ENCODE measurements around the gene SPPL2B.
"Not testable (repeated sequence)": the region's sequence is repeated elsewhere in the genome, so short reads cannot be mapped to it uniquely, and the experiment has no call there.

SPPL2B gene

GRCh38 chr19:2328401-2329148 lies at the start of gene SPPL2B, which contains the start of gene LSM7:
SPPL2B (plus strand) TSS chr19:2328684; CDS start chr19:2328710, 26 bp downstream.
LSM7 (minus strand) TSS chr19:2328586; CDS start chr19:2328566, 20 bp downstream.
- DNase-seq (ENCODE audit: low read depth): peak; percentile 88

GRCh38 chr19:2280633-2281264 lies 47.7 kb upstream of the SPPL2B start:
- no peak for DNase-seq (ENCODE audit: low read depth)

GRCh38 chr19:2281265-2282061 lies 47.0 kb upstream of the SPPL2B start:
- not testable (repeated sequence) for DNase-seq (ENCODE audit: low read depth)

GRCh38 chr19:2282062-2282861 lies 46.2 kb upstream of the SPPL2B start, which contains the start of gene PEAK3:
PEAK3 (minus strand) TSS chr19:2282175; CDS start chr19:2280931, 1,244 bp downstream.
- DNase-seq (ENCODE audit: low read depth): no peak

DNA sequence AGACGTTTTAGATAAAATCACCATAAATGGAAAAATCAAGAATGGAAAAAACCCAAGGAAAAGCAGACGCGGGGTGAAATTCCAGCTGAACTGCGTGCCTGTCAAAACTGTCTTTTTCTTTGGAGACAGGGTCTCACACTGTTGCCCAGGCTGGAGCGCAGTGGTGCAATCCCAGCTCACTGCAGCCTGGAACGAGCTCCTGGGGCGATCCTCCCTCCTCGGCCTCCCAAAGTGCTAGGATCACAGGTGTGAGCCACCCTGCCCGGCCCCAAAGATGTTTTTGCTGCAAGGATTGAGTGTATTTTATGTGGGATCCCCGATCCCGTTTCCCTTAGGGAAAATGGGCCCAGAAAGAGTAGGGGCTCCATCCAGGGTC lies 45.6 kb upstream of the SPPL2B start:
- no peak for DNase-seq (ENCODE audit: low read depth)

- DNase-seq (ENCODE audit: low read depth): no peak
Measured at GRCh38 chr19:2283835-2284507, 44.5 kb upstream of the SPPL2B start.

- no peak for DNase-seq (ENCODE audit: low read depth)
Measured at GRCh38 chr19:2286402-2287140, 41.9 kb upstream of the SPPL2B start.

DNA sequence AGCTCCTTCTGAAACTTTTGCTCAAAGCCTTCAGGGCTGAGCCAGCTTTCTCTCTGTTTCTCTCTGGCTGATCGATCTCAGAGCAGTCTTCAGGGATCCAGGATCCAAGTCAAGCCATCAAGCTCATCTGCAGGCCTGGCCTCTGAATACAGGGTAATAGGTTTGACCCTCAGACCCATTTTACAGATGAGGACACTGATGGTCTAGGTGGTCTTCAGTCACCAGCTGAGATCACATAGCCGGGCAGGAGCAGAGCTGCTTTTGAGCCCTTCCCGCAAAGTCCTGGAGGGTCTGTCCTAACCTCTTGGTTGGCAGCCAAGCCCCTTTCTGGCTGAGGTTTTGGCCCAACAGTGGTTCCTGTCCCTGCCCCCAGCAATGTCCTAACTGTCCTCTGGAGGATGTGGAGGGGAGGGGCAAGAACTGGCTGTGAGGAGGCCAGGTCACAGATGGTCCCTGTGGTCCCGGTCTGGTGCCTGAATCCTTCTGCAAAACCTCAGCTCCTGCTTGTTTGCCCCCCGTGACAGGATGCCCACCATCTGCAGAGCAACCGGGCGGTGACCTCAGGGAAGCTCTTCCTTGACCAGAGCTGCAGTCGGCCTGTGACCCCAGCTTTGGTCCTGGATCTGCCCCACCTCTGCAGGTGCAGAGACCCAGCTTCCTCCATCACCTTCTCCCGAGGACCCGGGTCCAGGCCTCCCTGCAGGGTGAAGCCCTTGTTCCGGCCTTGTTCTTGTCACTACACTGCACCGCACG lies 40.7 kb upstream of the SPPL2B start:
- DNase-seq (ENCODE audit: low read depth): no peak

- DNase-seq (ENCODE audit: low read depth): no peak
Measured at GRCh38 chr19:2288338-2288817, 40.1 kb upstream of the SPPL2B start.

- DNase-seq (ENCODE audit: low read depth): no peak
Measured at GRCh38 chr19:2288818-2289713, 39.4 kb upstream of the SPPL2B start.

DNA sequence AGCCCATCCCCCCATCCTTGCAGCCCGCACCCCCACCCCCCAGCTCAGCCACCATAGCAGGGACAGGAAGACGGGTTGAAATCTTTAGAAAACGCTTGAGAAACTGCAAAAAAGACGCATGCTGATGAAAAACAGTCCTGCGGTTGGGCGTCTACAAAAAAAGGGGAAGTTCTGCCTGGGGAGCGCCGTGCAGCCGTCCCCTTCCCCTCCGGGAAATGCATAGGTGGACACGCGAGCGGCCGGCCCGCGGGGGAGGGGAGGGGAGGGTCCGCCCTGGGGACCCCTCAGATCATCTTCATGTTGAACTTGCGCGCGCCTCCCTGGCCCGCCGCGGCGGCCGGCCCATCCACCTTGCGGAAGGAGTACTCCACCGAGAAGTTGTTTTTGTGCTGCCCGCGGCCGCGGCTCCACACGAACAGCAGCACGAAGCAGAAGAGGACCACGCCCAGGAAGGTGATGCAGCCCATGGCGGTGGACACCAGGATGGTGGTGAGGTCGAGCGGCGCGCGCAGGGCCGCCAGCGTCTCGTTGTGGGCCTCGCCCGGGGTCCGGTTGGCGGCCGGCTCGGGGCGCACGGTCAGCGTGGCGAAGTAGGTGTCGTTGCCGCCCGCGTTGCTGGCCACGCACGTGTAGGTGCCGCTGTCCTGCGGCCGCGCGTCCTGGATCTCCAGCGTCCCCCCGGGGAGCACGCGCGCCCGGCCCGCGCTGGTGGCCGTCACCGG lies 38.6 kb upstream of the SPPL2B start:
- DNase-seq (ENCODE audit: low read depth): no peak

GRCh38 chr19:2290441-2291184 lies 37.9 kb upstream of the SPPL2B start:
- DNase-seq (ENCODE audit: low read depth): no peak

DNA sequence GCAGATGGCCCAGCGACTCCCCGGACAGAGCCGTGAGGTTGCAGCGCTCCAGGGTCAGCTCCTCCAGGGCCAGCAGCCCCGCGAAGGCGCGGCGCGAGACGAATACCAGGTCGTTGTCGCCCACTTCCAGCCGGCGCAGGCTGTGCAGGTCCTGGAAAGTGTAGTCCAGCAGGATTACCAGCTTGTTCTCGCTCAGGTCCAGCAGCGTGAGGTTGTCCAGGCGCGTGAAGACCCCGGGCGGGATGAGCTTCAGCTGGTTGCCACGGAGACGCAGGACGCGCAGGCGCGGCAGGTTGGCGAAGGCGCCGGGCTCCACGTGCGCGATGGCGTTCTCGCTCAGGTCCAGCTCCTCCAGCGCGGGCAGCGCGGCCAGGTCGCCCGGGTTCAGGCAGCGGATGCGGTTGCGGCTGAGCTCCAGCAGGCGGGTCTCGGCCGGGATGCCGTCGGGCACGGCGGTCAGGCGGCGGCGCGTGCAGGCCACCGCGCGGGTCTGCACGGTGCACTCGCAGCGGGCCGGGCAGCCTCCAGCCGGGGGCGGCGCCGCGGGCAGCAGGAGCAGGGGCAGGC lies 37.2 kb upstream of the SPPL2B start:
- no peak for DNase-seq (ENCODE audit: low read depth)

- no peak for DNase-seq (ENCODE audit: low read depth)
Measured at GRCh38 chr19:2294687-2295335, 33.7 kb upstream of the SPPL2B start.

GRCh38 chr19:2296141-2296540 lies 32.3 kb upstream of the SPPL2B start:
- no peak for DNase-seq (ENCODE audit: low read depth)

DNA sequence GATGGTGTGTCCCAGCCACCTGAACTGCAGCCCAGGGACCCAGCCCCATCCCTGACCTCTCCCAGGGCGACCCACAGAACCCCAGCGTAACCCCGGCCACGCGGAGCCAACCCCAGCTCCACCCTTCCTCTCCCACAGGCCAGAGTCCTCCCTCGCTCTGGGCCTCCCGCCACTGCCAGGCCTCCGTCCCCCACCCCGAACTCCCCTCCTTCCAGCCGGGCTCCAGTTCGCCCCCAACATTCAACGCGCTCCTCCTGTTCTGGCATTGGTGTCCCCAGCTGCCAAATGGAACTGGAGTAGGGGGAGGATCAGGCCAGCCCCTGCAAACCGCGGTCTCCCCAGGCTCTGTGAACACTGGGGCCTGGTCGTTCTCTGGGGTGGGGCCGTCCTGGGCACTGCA lies 28.0 kb upstream of the SPPL2B start:
- no peak for DNase-seq (ENCODE audit: low read depth)

Measured in activated gamma-delta T cell treated with anti-CD3 and anti-CD28 coated beads, Interleukin-2, amount 50 U/mL, for 16 hours (primary cell).